Activated CD8-positive, alpha-beta memory T cell treated with anti-CD3 and anti-CD28 coated beads, Interleukin-2, amount 50 U/mL, for 48 hours (primary cell): Measurements from ENCODE around the gene COMTD1.

Experiments used
- DNase-seq: peaks from one replicate; pipeline ENCODE4 v3.0.0-alpha.2; 2020

The COMTD1 gene

GRCh38 chr10:75235375-75236177, at the start of gene COMTD1:
Gene COMTD1, minus strand, starts transcription at chr10:75235957. Its CDS starts 29 bp downstream, at chr10:75235928.
- DNase-seq, result peak; percentile 97

GRCh38 chr10:75283671-75284470, 48.1 kb upstream of the COMTD1 start:
- DNase-seq, result peak; percentile 7

DNA sequence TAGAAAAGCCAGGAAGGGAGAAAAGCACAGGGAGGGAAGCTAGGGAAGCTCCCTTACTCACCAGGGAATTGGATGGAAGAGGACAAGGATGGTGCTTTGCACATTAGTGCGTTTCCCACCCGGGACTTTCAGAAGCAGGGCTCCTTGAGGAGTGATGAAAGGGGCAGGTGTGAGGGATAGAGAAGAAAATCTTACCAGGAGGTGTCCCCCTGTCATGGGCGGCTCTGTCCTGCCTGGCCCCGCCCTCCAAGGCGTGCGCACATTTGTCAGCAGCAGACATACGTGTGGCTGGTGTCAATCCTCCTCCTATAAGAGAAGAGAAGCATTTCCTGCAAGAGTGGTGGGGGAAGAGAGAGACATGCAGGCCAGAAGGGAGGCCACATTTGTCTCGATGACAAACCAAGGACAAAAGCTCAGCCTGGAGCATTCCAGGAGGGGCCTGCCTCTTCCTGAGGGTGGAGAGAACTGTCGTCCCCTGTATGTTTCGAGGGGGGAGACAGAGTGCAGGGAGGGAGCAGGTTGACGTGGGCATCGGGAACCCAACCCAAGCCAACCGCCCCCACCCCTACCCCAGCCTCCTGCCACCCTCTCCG, 47.4 kb upstream of the COMTD1 start:
- DNase-seq, result peak; percentile 18

GRCh38 chr10:75281974-75282373, 46.2 kb upstream of the COMTD1 start:
- peak; percentile 13 for DNase-seq

DNA sequence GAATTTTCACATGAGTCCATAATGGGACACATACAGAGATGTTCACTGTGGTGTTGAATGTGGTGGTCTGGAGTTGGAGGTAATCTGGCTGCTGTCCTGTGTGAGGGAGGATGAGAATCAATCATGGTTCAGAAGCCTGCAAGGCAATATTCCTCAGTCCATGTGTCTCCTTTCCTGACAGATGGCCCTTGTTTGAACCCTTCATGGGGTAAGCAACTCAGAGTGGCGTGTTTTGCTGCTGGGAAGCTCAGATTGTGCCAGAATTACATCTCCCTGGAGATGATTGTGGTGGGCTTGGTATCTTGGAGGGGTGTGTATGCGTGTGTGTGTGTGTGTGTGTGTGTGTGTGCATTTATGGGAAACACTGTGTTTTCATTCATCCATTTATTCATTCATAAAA, 44.5 kb upstream of the COMTD1 start:
- DNase-seq, result no peak

GRCh38 chr10:75276069-75276872, 40.5 kb upstream of the COMTD1 start:
- DNase-seq, result no peak

- DNase-seq, result no peak
These were observed 37.1 kb upstream of the COMTD1 start for GRCh38 chr10:75272896-75273295.

DNA sequence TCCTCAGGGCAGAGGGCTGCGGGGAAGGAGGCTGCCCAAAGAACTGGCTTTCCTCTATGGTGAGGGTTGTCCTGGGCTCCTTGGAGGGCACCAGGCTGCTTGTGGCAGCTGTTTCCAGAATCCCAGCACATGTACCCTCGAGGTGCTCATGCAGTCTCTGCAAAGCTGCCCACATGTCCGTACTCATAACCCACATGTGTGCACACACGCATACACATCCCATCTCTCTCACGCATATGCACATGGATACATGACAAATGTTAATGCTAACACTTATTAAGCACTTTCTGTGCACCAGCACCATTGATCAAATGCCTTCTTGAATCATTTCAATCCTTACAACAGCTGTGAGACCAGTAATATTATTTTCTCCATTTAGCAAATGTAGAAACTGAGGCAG, 36.3 kb upstream of the COMTD1 start:
- no peak for DNase-seq

GRCh38 chr10:75269605-75270004, 33.8 kb upstream of the COMTD1 start:
- no peak for DNase-seq

- no peak for DNase-seq
These were observed 31.2 kb upstream of the COMTD1 start for GRCh38 chr10:75266945-75267344.

DNA sequence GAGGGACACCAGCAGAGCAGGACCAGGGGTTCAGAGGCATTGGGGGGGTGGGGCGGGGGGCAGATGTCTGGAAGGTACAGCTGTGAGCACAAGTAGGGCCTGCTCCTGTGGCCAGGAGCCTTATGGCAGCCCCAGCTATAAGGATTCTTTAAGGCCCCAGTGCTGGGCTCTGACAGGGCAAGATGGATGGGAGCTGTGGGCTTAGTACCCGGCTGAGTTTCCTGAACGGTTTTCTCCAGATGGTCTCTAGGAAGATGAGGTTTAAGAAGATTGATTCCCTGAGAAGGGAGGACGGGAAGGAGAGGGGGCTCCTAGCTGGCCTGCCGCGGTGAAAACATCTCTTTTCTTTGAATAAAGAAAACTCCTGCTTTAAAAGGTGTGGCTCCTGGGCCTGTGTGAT, 30.1 kb upstream of the COMTD1 start:
- DNase-seq, result no peak

- no peak for DNase-seq
These were observed 28.0 kb upstream of the COMTD1 start for GRCh38 chr10:75263806-75264205.

- no peak for DNase-seq
These were observed 26.3 kb upstream of the COMTD1 start for GRCh38 chr10:75261813-75262705.

GRCh38 chr10:75260990-75261389, 25.2 kb upstream of the COMTD1 start:
- DNase-seq, result no peak

GRCh38 chr10:75254739-75255138, 19.0 kb upstream of the COMTD1 start:
- DNase-seq, result no peak

- no peak for DNase-seq
These were observed 17.8 kb upstream of the COMTD1 start for GRCh38 chr10:75253281-75254220.

GRCh38 chr10:75250934-75251333, 15.2 kb upstream of the COMTD1 start:
- no peak for DNase-seq

DNA sequence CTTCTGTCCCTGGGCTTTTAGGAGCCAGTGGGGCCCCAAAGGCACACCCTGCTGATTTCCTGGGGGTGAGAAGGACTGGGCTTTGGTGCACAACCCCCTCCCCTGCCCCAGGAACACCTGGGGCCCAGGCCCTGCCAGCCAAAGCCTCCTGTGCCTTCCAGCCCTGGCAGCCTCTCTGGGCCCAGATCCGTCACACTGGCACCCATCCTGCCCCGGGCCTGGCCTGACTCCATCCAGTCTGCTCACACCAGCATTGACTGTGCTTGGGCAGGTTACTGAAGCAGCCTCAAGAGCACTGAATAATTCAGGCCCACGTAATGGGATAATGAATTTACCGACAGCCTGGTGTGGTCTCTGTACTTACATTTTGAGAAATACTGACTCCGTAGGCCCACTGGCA, 12.0 kb upstream of the COMTD1 start:
- no peak for DNase-seq

- DNase-seq, result no peak
These were observed 10.7 kb upstream of the COMTD1 start for GRCh38 chr10:75246506-75246905.
